Effector memory CD4-positive, alpha-beta T cell (primary cell): ENCODE results near the gene AURKA.

ENCODE experiments used
- DNase-seq, 3 donors: peaks; one replicate each; pipeline ENCODE4 v3.0.0-alpha.2; 2020
- H3K27ac ChIP-seq: 2 replicates; pipeline ENCODE4 v1.7.0; 2013; ENCODE audit warnings: mild to moderate bottlenecking, low read length, moderate library complexity; ENCODE audit not compliant: insufficient read depth, poor library complexity, severe bottlenecking
- H3K27me3 ChIP-seq: replicated peaks from 2 replicates; pipeline ENCODE4 v1.7.0; 2013; ENCODE audit warnings: mild to moderate bottlenecking, low read length; ENCODE audit not compliant: insufficient read depth, control insufficient read depth, poor library complexity, severe bottlenecking
- H3K36me3 ChIP-seq: 2 replicates; pipeline ENCODE4 v1.7.0; 2013; ENCODE audit warnings: mild to moderate bottlenecking, low read length, moderate library complexity; ENCODE audit not compliant: control insufficient read depth, insufficient read depth
- H3K4me1 ChIP-seq: 2 replicates; pipeline ENCODE4 v1.7.0; 2013; ENCODE audit warnings: low read length, mild to moderate bottlenecking; ENCODE audit not compliant: control insufficient read depth, insufficient read depth, poor library complexity, severe bottlenecking
- H3K4me3 ChIP-seq: 2 replicates; pipeline ENCODE4 v1.7.0; 2013; ENCODE audit warnings: low read length, low read depth, mild to moderate bottlenecking; ENCODE audit not compliant: insufficient read depth, poor library complexity, severe bottlenecking
- H3K9me3 ChIP-seq: 2 replicates; pipeline ENCODE4 v1.7.0; 2013; ENCODE audit warnings: mild to moderate bottlenecking, low read length, moderate library complexity; ENCODE audit not compliant: control insufficient read depth

Gene AURKA

DNA sequence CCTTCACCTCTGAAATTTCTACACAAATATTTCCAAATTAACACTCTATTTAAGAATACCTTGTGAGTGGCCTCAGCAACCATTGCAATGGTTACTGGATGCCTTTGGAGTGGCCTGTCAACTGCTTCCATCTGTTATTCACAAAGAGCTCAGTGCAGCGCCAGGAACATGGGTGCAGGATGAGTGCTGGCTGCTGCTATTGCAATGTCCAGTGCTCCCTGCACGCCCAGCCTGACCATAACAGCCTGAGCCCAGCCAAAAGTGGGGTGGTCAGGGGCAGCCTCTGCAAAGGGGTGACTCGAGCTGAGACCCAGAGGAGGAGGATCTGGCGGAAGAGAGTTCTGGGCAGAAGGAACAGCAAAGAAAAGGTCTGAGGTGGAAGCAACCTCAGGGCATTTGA is 38.4 kb upstream of the AURKA start:
- H3K27me3 ChIP-seq, result no peaks in the 10 kb centered on the region
- no peak overlapping the region for H3K27ac ChIP-seq
- no peak for DNase-seq
- H3K4me1 ChIP-seq, result peaks cover 16% of the 10 kb centered on the region
- H3K9me3 ChIP-seq, result no peaks in the 10 kb centered on the region
- H3K36me3 ChIP-seq, result no peaks in the 10 kb centered on the region
- H3K4me3 ChIP-seq, result no peak overlapping the region

DNA sequence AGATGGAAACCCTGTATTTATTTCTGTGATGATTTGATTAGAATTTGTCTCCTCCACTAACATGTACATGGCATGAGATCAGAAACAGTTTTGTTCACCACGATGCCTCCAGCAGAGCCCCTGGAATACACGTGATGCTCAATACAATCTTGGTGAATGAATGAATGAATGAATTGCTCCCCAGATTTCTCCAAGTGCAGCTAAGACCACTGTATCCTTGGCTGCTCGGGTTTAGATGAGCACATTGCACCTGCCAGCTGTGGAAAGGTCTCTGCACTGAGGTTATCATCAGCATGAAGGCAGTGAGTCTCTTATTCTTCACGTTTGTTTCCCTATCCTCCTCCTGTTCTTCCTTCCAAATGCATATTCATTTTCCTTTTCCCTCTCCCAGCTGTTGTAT is 37.9 kb upstream of the AURKA start:
- peak overlapping the region; percentile 54 for H3K27ac ChIP-seq
- H3K9me3 ChIP-seq, result no peaks in the 10 kb centered on the region
- no peak for DNase-seq
- no peaks in the 10 kb centered on the region for H3K27me3 ChIP-seq
- H3K4me1 ChIP-seq, result peaks cover 16% of the 10 kb centered on the region
- peak overlapping the region; percentile 39 for H3K4me3 ChIP-seq
- no peaks in the 10 kb centered on the region for H3K36me3 ChIP-seq

GRCh38 chr20:56429502-56429901 is 37.5 kb upstream of the AURKA start:
- peak overlapping the region; percentile 39 for H3K4me3 ChIP-seq
- peaks cover 16% of the 10 kb centered on the region for H3K4me1 ChIP-seq
- no peak for DNase-seq
- H3K36me3 ChIP-seq, result no peaks in the 10 kb centered on the region
- H3K9me3 ChIP-seq, result no peaks in the 10 kb centered on the region
- H3K27me3 ChIP-seq, result no peaks in the 10 kb centered on the region
- peak overlapping the region; percentile 54 for H3K27ac ChIP-seq

DNA sequence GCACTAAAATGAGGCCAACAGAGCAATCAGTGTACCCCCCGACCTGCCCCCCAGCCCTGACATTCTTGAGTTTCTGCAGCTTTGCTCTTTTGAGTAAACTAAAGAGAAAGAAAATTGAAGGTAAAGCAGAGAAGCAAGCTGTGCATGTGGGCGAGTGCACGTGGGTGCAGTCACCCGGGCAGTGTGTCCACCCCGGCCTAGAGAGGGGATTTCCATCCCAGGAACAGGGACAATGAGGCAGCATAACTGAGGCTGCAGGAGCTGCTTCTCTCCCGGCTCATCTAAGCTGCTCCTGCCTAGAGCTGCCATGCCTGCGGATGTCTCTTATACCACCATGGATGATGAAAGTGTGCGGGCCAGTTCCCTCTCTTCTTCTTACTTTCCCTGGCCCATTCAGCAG is 36.9 kb upstream of the AURKA start:
- Histone ChIP-seq H3K4me1 (peaks cover 16% of the 10 kb centered on the region), H3K36me3 (no peaks in the 10 kb centered on the region), H3K27me3 (no peaks in the 10 kb centered on the region), H3K4me3 (peak overlapping the region; percentile 39), H3K9me3 (no peaks in the 10 kb centered on the region), H3K27ac (peak overlapping the region; percentile 54)
- DNase-seq, result no peak

- no peak overlapping the region for H3K4me3 ChIP-seq
- no peaks in the 10 kb centered on the region for H3K27me3 ChIP-seq
- H3K36me3 ChIP-seq, result no peaks in the 10 kb centered on the region
- no peaks in the 10 kb centered on the region for H3K9me3 ChIP-seq
- H3K27ac ChIP-seq, result no peak overlapping the region
- no peak for DNase-seq
- peaks cover 16% of the 10 kb centered on the region for H3K4me1 ChIP-seq
Observed at GRCh38 chr20:56428410-56428809, 36.4 kb upstream of the AURKA start.

DNA sequence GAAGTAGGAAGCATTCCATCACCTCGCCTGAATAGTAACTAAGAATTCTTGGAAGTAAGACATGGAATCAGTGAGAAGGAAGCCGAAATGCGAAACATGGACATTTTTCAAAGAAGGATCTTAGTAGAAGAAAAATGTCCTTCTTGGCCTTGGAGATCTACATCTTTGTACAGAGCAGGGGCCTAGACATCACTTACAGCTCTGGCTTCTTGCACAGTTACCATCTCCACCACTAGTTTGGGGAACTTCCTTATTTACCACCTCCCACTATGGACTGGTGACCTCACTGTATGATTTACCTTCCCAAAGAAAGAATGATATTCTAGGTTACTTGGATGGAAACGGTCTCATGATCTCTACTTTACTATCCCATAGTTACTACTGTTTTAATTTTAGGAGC is 35.8 kb upstream of the AURKA start:
- Histone ChIP-seq H3K9me3 (no peaks in the 10 kb centered on the region), H3K27me3 (no peaks in the 10 kb centered on the region), H3K4me1 (peaks cover 19% of the 10 kb centered on the region), H3K27ac (no peak overlapping the region), H3K4me3 (no peak overlapping the region), H3K36me3 (no peaks in the 10 kb centered on the region)
- DNase-seq, result no peak

GRCh38 chr20:56426926-56427325 is 34.9 kb upstream of the AURKA start:
- H3K4me3 ChIP-seq, result no peak overlapping the region
- H3K4me1 ChIP-seq, result peaks cover 26% of the 10 kb centered on the region
- H3K9me3 ChIP-seq, result no peaks in the 10 kb centered on the region
- H3K27me3 ChIP-seq, result no peaks in the 10 kb centered on the region
- H3K27ac ChIP-seq, result no peak overlapping the region
- DNase-seq, result no peak
- no peaks in the 10 kb centered on the region for H3K36me3 ChIP-seq

DNA sequence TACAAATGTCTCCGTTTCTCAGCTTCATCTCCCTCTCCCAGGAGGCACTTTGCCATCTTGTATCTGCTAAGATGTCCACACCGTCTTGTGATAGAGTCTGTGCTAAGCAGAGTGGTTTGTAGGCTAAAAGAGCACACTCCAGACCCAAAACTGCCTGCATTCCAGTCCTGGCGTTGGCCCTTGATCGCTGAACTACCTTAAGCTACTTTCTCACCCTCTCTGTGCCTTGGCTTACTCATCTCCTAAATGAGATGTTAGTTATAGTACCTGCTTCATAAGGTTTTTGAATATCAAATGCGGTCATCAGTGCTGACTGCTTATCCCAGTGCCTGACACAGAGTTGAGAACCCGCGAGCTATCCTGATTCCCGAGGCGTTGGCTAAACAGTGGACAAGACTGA is 34.0 kb upstream of the AURKA start:
- Histone ChIP-seq H3K27ac (no peak overlapping the region), H3K4me3 (no peak overlapping the region), H3K27me3 (no peaks in the 10 kb centered on the region), H3K9me3 (no peaks in the 10 kb centered on the region), H3K4me1 (peaks cover 34% of the 10 kb centered on the region), H3K36me3 (no peaks in the 10 kb centered on the region)
- no peak for DNase-seq

DNA sequence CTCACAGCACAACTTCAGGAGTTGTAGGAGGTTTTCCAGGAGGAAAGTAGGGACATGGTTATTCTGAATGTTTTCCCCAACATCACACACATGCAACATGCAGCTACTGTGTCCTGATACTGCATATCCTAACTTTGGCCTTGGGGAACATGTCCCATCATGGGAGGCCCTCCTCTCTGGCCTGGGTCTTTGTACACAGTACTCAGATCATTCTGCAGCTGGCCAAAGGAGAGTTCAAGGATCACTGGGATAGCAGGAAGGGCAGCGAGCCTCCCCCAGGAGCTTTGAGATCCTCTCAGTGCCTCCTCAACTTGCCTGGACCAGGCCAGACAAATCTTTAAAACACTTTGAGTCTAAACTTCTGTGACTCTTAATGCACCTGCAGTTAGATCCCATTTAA is 32.9 kb upstream of the AURKA start:
- no peaks in the 10 kb centered on the region for H3K36me3 ChIP-seq
- no peaks in the 10 kb centered on the region for H3K27me3 ChIP-seq
- DNase-seq, result no peak
- H3K9me3 ChIP-seq, result no peaks in the 10 kb centered on the region
- no peak overlapping the region for H3K27ac ChIP-seq
- H3K4me1 ChIP-seq, result peaks cover 33% of the 10 kb centered on the region
- H3K4me3 ChIP-seq, result no peak overlapping the region

DNA sequence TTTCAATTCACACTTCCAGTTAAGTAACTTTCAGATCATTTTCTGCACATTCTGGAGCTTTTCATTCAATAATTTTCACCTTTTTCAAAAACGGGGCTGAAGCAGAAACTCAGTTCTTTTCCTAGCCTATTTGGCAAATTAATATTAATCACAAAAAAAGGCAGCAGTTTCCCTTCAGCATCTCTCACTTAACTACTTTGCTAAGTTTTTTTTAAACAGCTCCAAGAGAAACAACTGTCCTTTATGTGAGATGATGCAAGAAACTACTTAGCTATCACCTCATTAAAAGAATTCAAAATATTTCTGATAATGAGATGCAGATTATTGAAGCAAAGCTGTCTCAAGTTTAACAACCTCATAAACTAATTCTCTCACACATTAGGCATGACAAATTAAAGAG is 31.9 kb upstream of the AURKA start:
- H3K4me3 ChIP-seq, result no peak overlapping the region
- H3K27ac ChIP-seq, result no peak overlapping the region
- H3K4me1 ChIP-seq, result peaks cover 29% of the 10 kb centered on the region

GRCh38 chr20:56423211-56423610 is 31.2 kb upstream of the AURKA start:
- no peaks in the 10 kb centered on the region for H3K27me3 ChIP-seq
- H3K27ac ChIP-seq, result no peak overlapping the region
- H3K36me3 ChIP-seq, result no peaks in the 10 kb centered on the region
- H3K4me1 ChIP-seq, result peaks cover 32% of the 10 kb centered on the region
- H3K4me3 ChIP-seq, result no peak overlapping the region
- H3K9me3 ChIP-seq, result no peaks in the 10 kb centered on the region
- no peak for DNase-seq

More for the DNA sequence above, 31.9 kb upstream of the AURKA start:
- DNase-seq, result no peak
- Histone ChIP-seq H3K36me3 (no peaks in the 10 kb centered on the region), H3K27me3 (no peaks in the 10 kb centered on the region), H3K9me3 (no peaks in the 10 kb centered on the region)
